Hippocampal formation (tissue), 2 donors: ENCODE data around the gene CACNG1.
"Not testable (repeated sequence)": the region's sequence is repeated elsewhere in the genome, so short reads cannot be mapped to it uniquely, and the experiment has no call there.

Experiments used
- DNase-seq, 2 donors: peaks; one replicate each; lab custom pipeline; 2025; lab: John Stamatoyannopoulos, UW

Gene CACNG1

GRCh38 chr17:67025216-67025792 lies 19.1 kb upstream of the CACNG1 start:
- no peak for DNase-seq

GRCh38 chr17:67026341-67026740 lies 18.0 kb upstream of the CACNG1 start:
- DNase-seq = no peak

- no peak for DNase-seq
Measured at GRCh38 chr17:67027031-67027628, 17.2 kb upstream of the CACNG1 start.

- no peak for DNase-seq
Measured at GRCh38 chr17:67030641-67031040, 13.7 kb upstream of the CACNG1 start.

GRCh38 chr17:67032382-67032781 lies 12.0 kb upstream of the CACNG1 start:
- no peak for DNase-seq

GRCh38 chr17:67032985-67033384 lies 11.4 kb upstream of the CACNG1 start:
- DNase-seq = no peak

- DNase-seq = no peak
Measured at GRCh38 chr17:67033613-67034012, 10.7 kb upstream of the CACNG1 start.

GRCh38 chr17:67035131-67036083 lies 8.9 kb upstream of the CACNG1 start:
- no peak for DNase-seq

- no peak for DNase-seq
Measured at GRCh38 chr17:67038861-67039365, 5.4 kb upstream of the CACNG1 start.

GRCh38 chr17:67040652-67041051 lies 3.7 kb upstream of the CACNG1 start:
- no peak for DNase-seq

- not testable (repeated sequence) for DNase-seq
Measured at GRCh38 chr17:67041119-67041518, 3.2 kb upstream of the CACNG1 start.

- DNase-seq = no peak
Measured at GRCh38 chr17:67041531-67041930, 2.8 kb upstream of the CACNG1 start.

GRCh38 chr17:67041941-67042899 lies 2.1 kb upstream of the CACNG1 start:
- no peak for DNase-seq

- no peak for DNase-seq
Measured at GRCh38 chr17:67043283-67043682, 1.1 kb upstream of the CACNG1 start.

GRCh38 chr17:67044940-67045339 lies 586 bp downstream of the CACNG1 start:
- no peak for DNase-seq

- DNase-seq = no peak
Measured at GRCh38 chr17:67046398-67046797, 2.0 kb downstream of the CACNG1 start.

GRCh38 chr17:67047382-67047781 lies 3.0 kb downstream of the CACNG1 start:
- no peak for DNase-seq

- DNase-seq = no peak
Measured at GRCh38 chr17:67049025-67049739, 4.8 kb downstream of the CACNG1 start.

GRCh38 chr17:67050066-67050465 lies 5.7 kb downstream of the CACNG1 start:
- DNase-seq = no peak

GRCh38 chr17:67050471-67051154 lies 6.3 kb downstream of the CACNG1 start:
- DNase-seq = no peak
